Transverse colon (tissue), 4 donors: ENCODE results near the gene PIGN. TPM values are rescaled to one million over a fixed set of nuclear protein-coding genes. Genes with fewer than 3 reads are reported as not detected.
A peak's percentile ranks its signal among the peaks of the same experiment; 100 is the strongest.

Source experiments
- DNase-seq: peaks from one replicate; pipeline ENCODE4 v3.0.0-alpha.2; 2019
- H3K27ac ChIP-seq, 4 donors: fragments of 200-600 bp; sonication (generic); 2 replicates each; pipeline ENCODE4 v1.5.1; 2016 to 2018; ENCODE audit warnings: inconsistent platforms in 4 of 4
- H3K27me3 ChIP-seq: fragments of 200-600 bp; sonication (generic); 2 replicates; pipeline ENCODE4 v1.5.1; 2017; ENCODE audit warnings: inconsistent platforms
- H3K36me3 ChIP-seq, 4 donors: fragments of 200-600 bp; sonication (generic); 2 replicates each; pipeline ENCODE4 v1.5.1; 2017 to 2019; ENCODE audit warnings: inconsistent platforms in 4 of 4
- H3K4me1 ChIP-seq, 4 donors: fragments of 200-600 bp; sonication (generic); 2 replicates each; pipeline ENCODE4 v1.5.1; 2017 to 2020; ENCODE audit warnings: inconsistent platforms in 4 of 4
- H3K4me3 ChIP-seq, 4 donors: fragments of 200-600 bp; sonication (generic); 1 replicate in 1 of 4; 2 replicates in 3 of 4; pipeline versions ENCODE4 v1.5.1 to v1.6.1; 2017 to 2019; ENCODE audit warnings: inconsistent platforms in 4 of 4
- H3K9me3 ChIP-seq, 2 donors: fragments of 200-600 bp; sonication (generic); 2 replicates each; pipeline ENCODE4 v1.5.1; 2017 to 2019; ENCODE audit warnings: inconsistent platforms in 2 of 2
- EP300 ChIP-seq: sonication (generic); formaldehyde crosslinking; IDR thresholded peaks from one replicate; pipeline ENCODE4 v1.6.1; 2017; ENCODE audit warnings: antibody characterized with exemption, low read depth
- POLR2A ChIP-seq: fragments of 450-650 bp; IDR thresholded peaks from one replicate; pipeline ENCODE4 v1.6.1; 2016; ENCODE audit warnings: antibody characterized with exemption, mild to moderate bottlenecking, moderate library complexity
- POLR2AphosphoS5 ChIP-seq, 3 donors: sonication (generic); formaldehyde crosslinking; IDR thresholded peaks; one replicate each; pipeline ENCODE4 v1.6.1; 2016; ENCODE audit warnings: antibody characterized with exemption in 3 of 3
- WGBS, 2 donors: methylation state at CpG; one replicate each; pipeline ENCODE4 v1.1.5; 2018; ENCODE audit warnings: low coverage in 1 of 2; 5-methylcytosine and 5-hydroxymethylcytosine counted together
- in situ Hi-C, 4 donors: fragments of 200-750 bp; cut with MboI; loops; one replicate each; pipeline versions ENCODE4 v1.15.0 to v1.15.1; 2017; ENCODE audit warnings: low sequenced_read_pairs in 3 of 4, low pct_ligation_motif_present in 1 of 4, low pct_unique_long_range_greater_than_20kb in 1 of 4
- intact Hi-C: fragments of 100-400 bp; cut with DNase I; formaldehyde crosslinking; loops from one replicate; pipeline ENCODE4 v1.15.1; 2023; ENCODE audit warnings: low total_unique reads
- total RNA-seq, 4 donors: library from RNA; depleted of rRNA; stranded (reverse); fragments of >200 nt; gene quantifications; one replicate each; pipeline ENCODE4 v1.1.0, GENCODE V29; 2016
- TF ChIP-seq, protein P1 (sequence below), 5 experiments: fragments of 200-600 bp in 3 of 5; fragments of 450-650 bp in 2 of 5; sonication (generic) in 3 of 5; IDR thresholded peaks; 1 replicate in 2 of 5; 2 replicates in 3 of 5; pipeline ENCODE4 v1.5.1; 2016 to 2017; ENCODE audit warnings: antibody characterized with exemption in 5 of 5, inconsistent platforms in 3 of 5, mild to moderate bottlenecking in 2 of 5, moderate library complexity in 1 of 5

PIGN gene
- total RNA-seq, 4 donors from 2014 or later: 15.3 to 105 (median 42.3) TPM

GRCh38 chr18:62018034-62018758 lies 168.7 kb downstream of the PIGN start:
- Histone ChIP-seq H3K9me3 (no peaks in the 10 kb centered on the region), H3K27me3 (no peaks in the 10 kb centered on the region), H3K27ac (peak overlapping the region in 1 of 4 donors; percentile 65), H3K4me1 (peaks cover 0 to 14% (median 1%) of the 10 kb centered on the region in 4 donors), H3K36me3 (no peaks in the 10 kb centered on the region), H3K4me3 (no peak overlapping the region)
- peak; percentile 11 for DNase-seq
- in situ Hi-C loops (no loop called here), intact Hi-C loops (no loop called here)
- peak; percentile 17 to 58 (median 37) for TF ChIP-seq POLR2AphosphoS5 (IDR thresholded peaks at IDR 0.05)
- TF ChIP-seq EP300: no peak
- WGBS, 2 donors: 73 to 79% methylated on average over 8 to 9 of the region's 9 CpGs

- in situ Hi-C loops: no loop called here
- TF ChIP-seq, protein P1, sequence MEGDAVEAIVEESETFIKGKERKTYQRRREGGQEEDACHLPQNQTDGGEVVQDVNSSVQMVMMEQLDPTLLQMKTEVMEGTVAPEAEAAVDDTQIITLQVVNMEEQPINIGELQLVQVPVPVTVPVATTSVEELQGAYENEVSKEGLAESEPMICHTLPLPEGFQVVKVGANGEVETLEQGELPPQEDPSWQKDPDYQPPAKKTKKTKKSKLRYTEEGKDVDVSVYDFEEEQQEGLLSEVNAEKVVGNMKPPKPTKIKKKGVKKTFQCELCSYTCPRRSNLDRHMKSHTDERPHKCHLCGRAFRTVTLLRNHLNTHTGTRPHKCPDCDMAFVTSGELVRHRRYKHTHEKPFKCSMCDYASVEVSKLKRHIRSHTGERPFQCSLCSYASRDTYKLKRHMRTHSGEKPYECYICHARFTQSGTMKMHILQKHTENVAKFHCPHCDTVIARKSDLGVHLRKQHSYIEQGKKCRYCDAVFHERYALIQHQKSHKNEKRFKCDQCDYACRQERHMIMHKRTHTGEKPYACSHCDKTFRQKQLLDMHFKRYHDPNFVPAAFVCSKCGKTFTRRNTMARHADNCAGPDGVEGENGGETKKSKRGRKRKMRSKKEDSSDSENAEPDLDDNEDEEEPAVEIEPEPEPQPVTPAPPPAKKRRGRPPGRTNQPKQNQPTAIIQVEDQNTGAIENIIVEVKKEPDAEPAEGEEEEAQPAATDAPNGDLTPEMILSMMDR (IDR thresholded peaks at IDR 0.05): no peak
- TF ChIP-seq POLR2AphosphoS5 (IDR thresholded peaks at IDR 0.05): no peak
- no peak for TF ChIP-seq POLR2A
- TF ChIP-seq EP300: no peak
- Histone ChIP-seq H3K9me3 (no peaks in the 10 kb centered on the region), H3K36me3 (no peaks in the 10 kb centered on the region), H3K27ac (peak overlapping the region in 1 of 4 donors; percentile 65), H3K27me3 (no peaks in the 10 kb centered on the region), H3K4me1 (peaks cover 0 to 14% (median 1%) of the 10 kb centered on the region in 4 donors), H3K4me3 (no peak overlapping the region)
- 36 to 44% methylated on average over 4 to 6 of the region's 6 CpGs for WGBS, 2 donors
- no peak for DNase-seq
- intact Hi-C loops: no loop called here
Observed at GRCh38 chr18:62017618-62018017, 169.2 kb downstream of the PIGN start.

DNA sequence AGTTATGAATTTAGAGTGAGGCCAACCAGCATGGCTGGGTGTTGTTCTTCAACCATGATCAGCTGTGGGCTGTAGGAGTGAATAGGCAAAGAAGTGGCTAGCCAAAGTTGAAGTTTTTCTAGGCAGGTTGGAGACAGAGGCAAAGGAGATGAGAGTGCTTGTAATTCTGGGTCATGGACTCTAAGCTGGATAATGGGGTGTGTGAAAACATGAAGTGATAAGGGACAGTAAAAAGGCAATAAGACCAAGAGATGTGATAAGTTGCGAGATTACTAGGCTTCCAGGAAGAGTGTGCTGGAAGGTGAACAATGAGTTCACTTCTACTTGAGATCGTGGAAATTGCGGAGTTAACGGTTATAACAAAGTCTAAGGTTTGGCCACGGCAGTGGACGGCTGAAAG lies 175.4 kb downstream of the PIGN start:
- 75 to 77% methylated on average over 6 of the region's 6 CpGs for WGBS, 2 donors
- H3K4me1 ChIP-seq: no peaks in the 10 kb centered on the region
- H3K4me3 ChIP-seq: no peak overlapping the region
- no peaks in the 10 kb centered on the region for H3K27me3 ChIP-seq
- no peak overlapping the region for H3K27ac ChIP-seq
- intact Hi-C loops (loop anchor here (5.0 kb wide), 1 partner anchor 516 kb away; no protein-coding TSS in a partner anchor), in situ Hi-C loops (no loop called here)
- no peak for DNase-seq
- TF ChIP-seq, protein P1 (IDR thresholded peaks at IDR 0.05): no peak
- TF ChIP-seq POLR2AphosphoS5 (IDR thresholded peaks at IDR 0.05) (no peak), POLR2A (no peak)
- no peaks in the 10 kb centered on the region for H3K36me3 ChIP-seq
- no peaks in the 10 kb centered on the region for H3K9me3 ChIP-seq

DNA sequence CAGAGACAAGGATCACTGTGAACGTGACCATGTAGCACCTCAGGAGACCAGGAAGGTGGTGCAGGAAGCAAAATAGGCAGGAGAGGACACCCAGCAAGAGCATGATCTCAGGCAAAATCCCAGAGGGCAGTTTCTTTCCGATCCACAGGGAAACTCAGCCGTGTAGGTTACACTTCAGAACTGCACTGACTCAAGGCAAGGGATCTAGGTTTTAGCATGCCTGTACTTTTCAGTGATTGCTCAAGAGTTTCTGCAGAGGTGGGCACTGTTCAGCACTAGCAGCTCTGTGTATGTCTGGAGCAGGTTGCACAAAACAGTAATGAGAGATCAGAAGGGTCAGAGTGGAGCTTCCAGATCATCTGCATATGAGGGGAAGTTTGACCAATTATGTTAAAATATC lies 177.3 kb downstream of the PIGN start:
- no peaks in the 10 kb centered on the region for H3K9me3 ChIP-seq
- in situ Hi-C loops (no loop called here), intact Hi-C loops (no loop called here)
- no peaks in the 10 kb centered on the region for H3K27me3 ChIP-seq
- TF ChIP-seq, protein P1 (IDR thresholded peaks at IDR 0.05): no peak
- TF ChIP-seq POLR2AphosphoS5 (IDR thresholded peaks at IDR 0.05): no peak
- TF ChIP-seq EP300: no peak
- no peak for TF ChIP-seq POLR2A
- no peaks in the 10 kb centered on the region for H3K4me1 ChIP-seq
- H3K4me3 ChIP-seq: no peak overlapping the region
- H3K36me3 ChIP-seq: no peaks in the 10 kb centered on the region
- WGBS, 2 donors: 70 to 87% methylated on average over 3 of the region's 3 CpGs
- H3K27ac ChIP-seq: no peak overlapping the region
- DNase-seq: no peak

DNA sequence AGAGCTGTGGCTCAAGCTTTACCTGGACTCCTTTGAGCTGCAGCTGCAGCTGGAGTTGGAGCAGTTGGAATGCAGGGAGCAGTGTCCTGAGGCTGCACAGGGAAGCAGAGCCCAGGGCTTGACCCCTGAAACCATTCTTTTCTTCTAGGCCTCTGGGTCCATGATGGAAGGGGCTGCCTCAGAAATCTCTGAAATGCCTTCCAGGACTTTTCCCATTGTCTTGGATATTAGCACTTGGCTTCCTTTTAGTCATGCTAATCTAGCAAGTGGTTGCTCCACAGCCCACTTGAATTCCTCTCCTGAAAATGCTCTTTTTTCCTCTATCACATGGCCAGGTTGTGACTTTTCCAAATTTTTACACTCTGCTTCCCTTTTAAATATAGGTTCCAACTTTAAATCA lies 185.5 kb downstream of the PIGN start:
- TF ChIP-seq POLR2A (no peak), EP300 (no peak), POLR2AphosphoS5 (IDR thresholded peaks at IDR 0.05) (no peak)
- TF ChIP-seq, protein P1 (IDR thresholded peaks at IDR 0.05): no peak
- no peaks in the 10 kb centered on the region for H3K27me3 ChIP-seq
- no peak for DNase-seq
- no peaks in the 10 kb centered on the region for H3K9me3 ChIP-seq
- in situ Hi-C loops: no loop called here
- intact Hi-C loops: no loop called here
- H3K36me3 ChIP-seq: no peaks in the 10 kb centered on the region
- no peak overlapping the region for H3K4me3 ChIP-seq
- no peak overlapping the region for H3K27ac ChIP-seq
- no peaks in the 10 kb centered on the region for H3K4me1 ChIP-seq
